Jurkat, Clone E6-1 (cell line): ENCODE data around the gene B3GNT4.
A peak's percentile ranks its signal among the peaks of the same experiment; 100 is the strongest.
"Not testable (repeated sequence)": the region's sequence is repeated elsewhere in the genome, so short reads cannot be mapped to it uniquely, and the experiment has no call there.

Experiments used
- DNase-seq: peaks from one replicate; pipeline ENCODE4 v3.0.0-alpha.2; 2011; ENCODE audit warnings: low read depth, low spot score
- H3K4me3 ChIP-seq: 2 replicates; pipeline ENCODE4 v1.5.1; 2011; ENCODE audit warnings: mild to moderate bottlenecking, low read length, control low read depth, moderate library complexity

The B3GNT4 gene

GRCh38 chr12:122185079-122185478 is 18.4 kb upstream of the B3GNT4 start:
- H3K4me3 ChIP-seq = no peak overlapping the region

GRCh38 chr12:122185494-122186082 is 17.9 kb upstream of the B3GNT4 start:
- DNase-seq = no peak
- no peak overlapping the region for H3K4me3 ChIP-seq

More at GRCh38 chr12:122185079-122185478, 18.4 kb upstream of the B3GNT4 start:
- no peak for DNase-seq

GRCh38 chr12:122187466-122187865 is 16.0 kb upstream of the B3GNT4 start:
- DNase-seq = no peak
- H3K4me3 ChIP-seq = no peak overlapping the region

- no peak for DNase-seq
- no peak overlapping the region for H3K4me3 ChIP-seq
Measured at GRCh38 chr12:122189626-122190475, 13.7 kb upstream of the B3GNT4 start.

GRCh38 chr12:122190842-122191668 is 12.5 kb upstream of the B3GNT4 start:
- peak; percentile 64 for DNase-seq
- H3K4me3 ChIP-seq = no peak overlapping the region

- H3K4me3 ChIP-seq = no peak overlapping the region
- no peak for DNase-seq
Measured at GRCh38 chr12:122192441-122192840, 11.1 kb upstream of the B3GNT4 start.

GRCh38 chr12:122194804-122195203 is 8.7 kb upstream of the B3GNT4 start:
- no peak for DNase-seq
- no peak overlapping the region for H3K4me3 ChIP-seq

GRCh38 chr12:122195405-122195804 is 8.1 kb upstream of the B3GNT4 start:
- DNase-seq = no peak
- H3K4me3 ChIP-seq = no peak overlapping the region

GRCh38 chr12:122197612-122197966 is 5.9 kb upstream of the B3GNT4 start:
- no peak overlapping the region for H3K4me3 ChIP-seq
- DNase-seq = no peak

GRCh38 chr12:122199484-122200355 is 3.8 kb upstream of the B3GNT4 start:
- no peak overlapping the region for H3K4me3 ChIP-seq
- no peak for DNase-seq

GRCh38 chr12:122200541-122201175 is 2.9 kb upstream of the B3GNT4 start:
- H3K4me3 ChIP-seq = no peak overlapping the region
- DNase-seq = no peak

GRCh38 chr12:122201381-122201780 is 2.1 kb upstream of the B3GNT4 start:
- H3K4me3 ChIP-seq = no peak overlapping the region
- no peak for DNase-seq

- H3K4me3 ChIP-seq = no peak overlapping the region
- DNase-seq = no peak
Measured at GRCh38 chr12:122202017-122202416, 1.5 kb upstream of the B3GNT4 start.

- peak overlapping the region; percentile 49 for H3K4me3 ChIP-seq
- not testable (repeated sequence) for DNase-seq
Measured at GRCh38 chr12:122202811-122203210, 698 bp upstream of the B3GNT4 start.

- no peak overlapping the region for H3K4me3 ChIP-seq
Measured at GRCh38 chr12:122204167-122205052, 901 bp downstream of the B3GNT4 start.

GRCh38 chr12:122205053-122205925 is 1.8 kb downstream of the B3GNT4 start:
- no peak overlapping the region for H3K4me3 ChIP-seq
- no peak for DNase-seq

More at GRCh38 chr12:122204167-122205052, 901 bp downstream of the B3GNT4 start:
- no peak for DNase-seq
